CD14-positive monocyte (primary cell): ENCODE measurements around the gene CD37. TPM values are rescaled to one million over a fixed set of nuclear protein-coding genes. Genes with fewer than 3 reads are reported as not detected.
"Not testable (repeated sequence)": the region's sequence is repeated elsewhere in the genome, so short reads cannot be mapped to it uniquely, and the experiment has no call there.

Experiments
- DNase-seq, 3 donors: peaks; one replicate each; pipeline ENCODE4 v3.0.0-alpha.2; 2011 to 2022
- H2AFZ ChIP-seq: 2 replicates; pipeline ENCODE4 v1.6.0; 2012; ENCODE audit warnings: mild to moderate bottlenecking, low read depth, low read length, inconsistent platforms; ENCODE audit not compliant: insufficient read depth, poor library complexity, severe bottlenecking
- H3K27ac ChIP-seq, 2 donors: 1 replicate in 1 of 2; 2 replicates in 1 of 2; pipeline ENCODE4 v1.5.1; 2012 to 2013; ENCODE audit warnings: low read length in 2 of 2, control low read depth in 1 of 2, inconsistent platforms in 1 of 2, low read depth in 1 of 2, mild to moderate bottlenecking in 1 of 2
- H3K27me3 ChIP-seq, 2 donors: one replicate each; pipeline versions ENCODE4 v1.6.0 to v1.6.1; 2011 to 2013; ENCODE audit warnings: low read length in 2 of 2; ENCODE audit not compliant: control insufficient read depth in 2 of 2, insufficient read depth in 2 of 2
- H3K36me3 ChIP-seq, 2 donors: replicated peaks in 1 of 2; 1 replicate in 1 of 2; 2 replicates in 1 of 2; pipeline versions ENCODE4 v1.5.1 to v1.6.1; 2012 to 2013; ENCODE audit warnings: low read length in 2 of 2, control low read depth in 1 of 2, inconsistent platforms in 1 of 2, mild to moderate bottlenecking in 1 of 2; ENCODE audit not compliant: insufficient read depth in 2 of 2, control insufficient read depth in 1 of 2
- H3K4me1 ChIP-seq, 2 donors: 1 replicate in 1 of 2; 2 replicates in 1 of 2; pipeline versions ENCODE4 v1.5.1 to v1.6.1; 2012 to 2013; ENCODE audit warnings: low read length in 2 of 2, control low read depth in 1 of 2, inconsistent platforms in 1 of 2, mild to moderate bottlenecking in 1 of 2, moderate library complexity in 1 of 2; ENCODE audit not compliant: insufficient read depth in 2 of 2, control insufficient read depth in 1 of 2
- H3K4me2 ChIP-seq: replicated peaks from 2 replicates; pipeline ENCODE3; 2012; ENCODE audit warnings: low read length, moderate library complexity, mild to moderate bottlenecking; ENCODE audit not compliant: poor library complexity, severe bottlenecking; ENCODE audit errors: extremely low read depth
- H3K4me3 ChIP-seq, 3 experiments: fragments of 200-600 bp in 1 of 3; sonication (generic) in 1 of 3; replicated peaks in 1 of 3; 1 replicate in 2 of 3; 2 replicates in 1 of 3; pipeline ENCODE4 v1.5.1; 2011 to 2013; ENCODE audit warnings: low read length in 3 of 3, mild to moderate bottlenecking in 3 of 3, control low read depth in 2 of 3, low read depth in 2 of 3, inconsistent platforms in 1 of 3, moderate library complexity in 1 of 3
- H3K79me2 ChIP-seq: 2 replicates; pipeline ENCODE4 v1.6.0; 2012; ENCODE audit warnings: mild to moderate bottlenecking, control low read depth, inconsistent platforms, low read length, moderate library complexity; ENCODE audit not compliant: insufficient read depth
- H3K9ac ChIP-seq: 2 replicates; pipeline ENCODE4 v1.6.0; 2017; ENCODE audit warnings: low read length, mild to moderate bottlenecking; ENCODE audit not compliant: insufficient read depth, poor library complexity, severe bottlenecking
- H3K9me3 ChIP-seq, 2 donors: replicated peaks in 1 of 2; 1 replicate in 1 of 2; 2 replicates in 1 of 2; pipeline versions ENCODE4 v1.5.1 to v1.6.1; 2012 to 2013; ENCODE audit warnings: low read length in 2 of 2, control low read depth in 1 of 2; ENCODE audit not compliant: control insufficient read depth in 1 of 2, insufficient read depth in 1 of 2
- H4K20me1 ChIP-seq: 2 replicates; pipeline ENCODE4 v1.6.0; 2012; ENCODE audit warnings: mild to moderate bottlenecking, low read length, control low read depth, moderate library complexity; ENCODE audit not compliant: insufficient read depth
- H3K27ac Mint-ChIP-seq, 7 donors: one replicate each; pipeline ENCODE4 v1.8.0; 2020; ENCODE audit warnings: mild to moderate bottlenecking in 7 of 7, mixed read lengths in 7 of 7, moderate library complexity in 6 of 7, inconsistent platforms in 2 of 7
- H3K27me3 Mint-ChIP-seq, 3 donors: one replicate each; pipeline ENCODE4 v1.8.0; 2021 to 2022; ENCODE audit warnings: low read depth in 3 of 3, mild to moderate bottlenecking in 3 of 3, mixed read lengths in 3 of 3, moderate library complexity in 3 of 3, inconsistent platforms in 1 of 3
- H3K36me3 Mint-ChIP-seq, 2 donors: one replicate each; pipeline ENCODE4 v1.8.0; 2020; ENCODE audit warnings: mixed read lengths in 2 of 2, inconsistent platforms in 1 of 2, mild to moderate bottlenecking in 1 of 2
- H3K4me1 Mint-ChIP-seq: one replicate; pipeline ENCODE4 v1.8.0; 2020; ENCODE audit warnings: mild to moderate bottlenecking, mixed read lengths
- H3K4me3 Mint-ChIP-seq, 2 donors: one replicate each; pipeline ENCODE4 v1.8.0; 2020; ENCODE audit warnings: mild to moderate bottlenecking in 2 of 2, mixed read lengths in 2 of 2, moderate library complexity in 1 of 2
- H3K9me3 Mint-ChIP-seq, 7 donors: one replicate each; pipeline ENCODE4 v1.8.0; 2020 to 2022; ENCODE audit warnings: mixed read lengths in 7 of 7, mild to moderate bottlenecking in 6 of 7, moderate library complexity in 6 of 7, inconsistent platforms in 2 of 7
- WGBS: methylation state at CpG from one replicate; pipeline ENCODE4 v1.1.5; 2013; ENCODE audit warnings: missing lambda C conversion rate; ENCODE audit not compliant: insufficient coverage; 5-methylcytosine and 5-hydroxymethylcytosine counted together
- intact Hi-C, 2 donors: fragments of 100-400 bp; cut with micrococcal nuclease; formaldehyde crosslinking; loops; one replicate each; pipeline versions ENCODE4 v1.15.0 to v1.15.1; 2023
- polyA plus RNA-seq, 3 donors: library from polyadenylated mRNA; depleted of rRNA in 1 of 3; unstranded in 2 of 3; stranded (reverse) in 1 of 3; fragments of 300-500 nt in 2 of 3; fragments of >200 nt in 1 of 3; fragmentation: Illumina TruSeq in 2 of 3; gene quantifications; 1 replicate in 2 of 3; 2 replicates in 1 of 3; pipeline ENCODE4 v1.2.3, GENCODE V29; 2012 to 2021
- TF ChIP-seq, protein P1 (sequence below): fragments of 200-600 bp; IDR thresholded peaks from one replicate; pipeline ENCODE4 v1.8.0; 2022; ENCODE audit warnings: antibody characterized with exemption, mild to moderate bottlenecking

CD37 gene
- polyA plus RNA-seq, 3 donors = 147 to 380 (median 194) TPM

DNA sequence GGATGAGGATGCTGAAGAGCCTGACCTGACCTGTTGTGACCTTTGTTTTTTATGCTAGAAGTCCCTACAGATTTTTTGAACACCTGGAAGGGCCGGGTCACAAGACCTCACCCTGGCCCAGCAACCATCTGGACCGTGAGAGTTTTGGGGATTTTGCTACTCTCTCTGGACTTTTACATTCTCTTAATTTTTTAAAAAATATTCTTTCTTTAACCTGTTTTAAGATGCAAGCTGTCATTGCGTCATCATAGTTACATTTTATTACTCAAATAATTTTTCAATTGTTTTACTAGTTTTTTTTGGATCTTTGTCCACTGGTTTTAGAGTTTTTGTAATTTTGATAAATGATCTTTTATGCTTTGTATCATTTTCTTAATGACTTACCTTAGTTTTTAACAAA lies 36.0 kb downstream of the CD37 start:
- no peak overlapping the region for H3K4me3 ChIP-seq
- Mint-ChIP-seq H3K27me3 (peaks cover 4 to 13% (median 10%) of the 10 kb centered on the region in 3 donors), H3K27ac (no peak overlapping the region), H3K4me3 (no peak overlapping the region), H3K4me1 (no peaks in the 10 kb centered on the region), H3K9me3 (peaks cover 11 to 33% (median 28%) of the 10 kb centered on the region in 7 donors), H3K36me3 (peaks cover 0 to 3% of the 10 kb centered on the region in 2 donors)
- no peak overlapping the region for H3K9ac ChIP-seq
- H3K36me3 ChIP-seq = no peaks in the 10 kb centered on the region
- no CpG with 5 or more reads among the region's 3 CpGs for WGBS
- H3K4me2 ChIP-seq = no peak overlapping the region
- intact Hi-C loops = loop anchor here in 1 of 2 donors (10.0 kb wide), 1 partner anchor 54 kb away; the partner anchor contains the start of genes GFY and PTH2
- TF ChIP-seq, protein P1, sequence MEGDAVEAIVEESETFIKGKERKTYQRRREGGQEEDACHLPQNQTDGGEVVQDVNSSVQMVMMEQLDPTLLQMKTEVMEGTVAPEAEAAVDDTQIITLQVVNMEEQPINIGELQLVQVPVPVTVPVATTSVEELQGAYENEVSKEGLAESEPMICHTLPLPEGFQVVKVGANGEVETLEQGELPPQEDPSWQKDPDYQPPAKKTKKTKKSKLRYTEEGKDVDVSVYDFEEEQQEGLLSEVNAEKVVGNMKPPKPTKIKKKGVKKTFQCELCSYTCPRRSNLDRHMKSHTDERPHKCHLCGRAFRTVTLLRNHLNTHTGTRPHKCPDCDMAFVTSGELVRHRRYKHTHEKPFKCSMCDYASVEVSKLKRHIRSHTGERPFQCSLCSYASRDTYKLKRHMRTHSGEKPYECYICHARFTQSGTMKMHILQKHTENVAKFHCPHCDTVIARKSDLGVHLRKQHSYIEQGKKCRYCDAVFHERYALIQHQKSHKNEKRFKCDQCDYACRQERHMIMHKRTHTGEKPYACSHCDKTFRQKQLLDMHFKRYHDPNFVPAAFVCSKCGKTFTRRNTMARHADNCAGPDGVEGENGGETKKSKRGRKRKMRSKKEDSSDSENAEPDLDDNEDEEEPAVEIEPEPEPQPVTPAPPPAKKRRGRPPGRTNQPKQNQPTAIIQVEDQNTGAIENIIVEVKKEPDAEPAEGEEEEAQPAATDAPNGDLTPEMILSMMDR = no peak
- H4K20me1 ChIP-seq = no peaks in the 10 kb centered on the region
- H3K27ac ChIP-seq = no peak overlapping the region
- no peak for DNase-seq
- no peaks in the 10 kb centered on the region for H3K79me2 ChIP-seq
- no peak overlapping the region for H2AFZ ChIP-seq
- H3K27me3 ChIP-seq = no peaks in the 10 kb centered on the region
- H3K9me3 ChIP-seq = peaks cover 14 to 26% of the 10 kb centered on the region in 2 donors
- H3K4me1 ChIP-seq = no peaks in the 10 kb centered on the region

GRCh38 chr19:49373174-49373573 lies 38.0 kb downstream of the CD37 start:
- H3K27ac ChIP-seq, H3K36me3 Mint-ChIP-seq, H3K4me3 ChIP-seq, H3K9ac ChIP-seq, H3K4me1 Mint-ChIP-seq, H3K36me3 ChIP-seq, DNase-seq, H3K4me3 Mint-ChIP-seq, H3K27me3 ChIP-seq, H3K4me2 ChIP-seq, H4K20me1 ChIP-seq, H3K4me1 ChIP-seq, H3K79me2 ChIP-seq, H2AFZ ChIP-seq, H3K27ac Mint-ChIP-seq: not testable (repeated sequence)
- peaks cover 6 to 12% (median 7%) of the 10 kb centered on the region in 3 donors for H3K27me3 Mint-ChIP-seq
- 63% methylated on average over 1 of the region's 3 CpGs for WGBS
- H3K9me3 ChIP-seq = peaks cover 14 to 25% of the 10 kb centered on the region in 2 donors
- H3K9me3 Mint-ChIP-seq = peaks cover 9 to 27% (median 25%) of the 10 kb centered on the region in 7 donors
- intact Hi-C loops = loop anchor here in 1 of 2 donors (10.0 kb wide), 1 partner anchor 52 kb away; the partner anchor contains the start of genes GFY and PTH2
